HepG2 (cell line): ENCODE results near the gene UBL7. TPM values are rescaled to one million over a fixed set of nuclear protein-coding genes. Genes with fewer than 3 reads are reported as not detected.

Source experiments
- ATAC-seq: fragments of 200-7000 bp; cut with Tn5 transposase; 3 replicates; pipeline ENCODE4 v1.9.1; 2020; ENCODE audit warnings: mild to moderate bottlenecking, moderate library complexity
- BruUV-seq: library from RNA; stranded (reverse); fragments of 400-500 nt; replicated peaks from 2 replicates; lab custom pipeline; 2021; lab: Mats Ljungman, UMichigan
- CTCF ChIA-PET: fragments of 300-600 bp; formaldehyde crosslinking; extraction: SDS; loops from one replicate; lab custom pipeline; 2021; ENCODE audit warnings: low total read pairs, inconsistent platforms, low intra/inter-chr PET ratio; lab: Yijun Ruan, JAX
- POLR2A ChIA-PET: fragments of 350-600 bp; sonication (Branson Sonifier 250); formaldehyde crosslinking; loops from one replicate; lab custom pipeline; 2020; ENCODE audit warnings: antibody characterized with exemption, inconsistent platforms; lab: Yijun Ruan, JAX
- DNase-seq: peaks from one replicate; pipeline ENCODE4 v3.0.0-alpha.2; 2015; ENCODE audit warnings: low spot score
- FAIRE-seq: peaks from 3 replicates; lab custom pipeline; 2011; peaks lifted over from hg19 to GRCh38; lab: Jason Lieb, UNC
- H2AFZ ChIP-seq: one replicate; pipeline ENCODE4 v1.6.1; 2011; ENCODE audit warnings: low read length, inconsistent platforms
- H3K27ac ChIP-seq: fragments of 300-600 bp; 3 replicates; pipeline ENCODE4 v1.8.0; 2011; ENCODE audit warnings: mixed run types, mild to moderate bottlenecking, mixed read lengths, low read length, inconsistent platforms; ENCODE audit not compliant: insufficient read depth; ENCODE audit errors: extremely low read length
- H3K27me3 ChIP-seq, 2 experiments: fragments of 200-600 bp in 1 of 2; 2 replicates in 1 of 2; 3 replicates in 1 of 2; pipeline versions ENCODE4 v1.6.0 to v1.8.0; 2011; ENCODE audit warnings: low read length in 2 of 2, mild to moderate bottlenecking in 2 of 2, moderate library complexity in 2 of 2, inconsistent platforms in 1 of 2; ENCODE audit not compliant: insufficient read depth in 2 of 2, control insufficient read depth in 1 of 2
- H3K36me3 ChIP-seq, 2 experiments: fragments of 200-600 bp in 1 of 2; replicated peaks in 1 of 2; 2 replicates in 1 of 2; 3 replicates in 1 of 2; pipeline versions ENCODE4 v1.5.1 to v1.8.0; 2011; ENCODE audit warnings: low read length in 2 of 2, inconsistent platforms in 1 of 2; ENCODE audit not compliant: insufficient read depth in 2 of 2, control insufficient read depth in 1 of 2
- H3K4me1 ChIP-seq: 2 replicates; pipeline ENCODE4 v1.5.1; 2012; ENCODE audit warnings: low read length, inconsistent platforms; ENCODE audit not compliant: insufficient read depth
- H3K4me2 ChIP-seq: 2 replicates; pipeline ENCODE4 v1.6.0; 2011; ENCODE audit warnings: low read depth, low read length, inconsistent platforms
- H3K4me3 ChIP-seq, 3 experiments: fragments of 200-600 bp in 1 of 3; sonication (generic), shearing (Covaris generic) in 1 of 3; replicated peaks in 1 of 3; 2 replicates each; pipeline ENCODE4 v1.5.1; 2011 to 2016; ENCODE audit warnings: low read length in 3 of 3, inconsistent platforms in 2 of 3, low read depth in 2 of 3, mild to moderate bottlenecking in 2 of 3, control low read depth in 1 of 3, mixed read lengths in 1 of 3; ENCODE audit not compliant: insufficient read depth in 1 of 3
- H3K79me2 ChIP-seq: one replicate; pipeline ENCODE4 v1.6.1; 2011; ENCODE audit warnings: low read length, inconsistent platforms; ENCODE audit not compliant: insufficient read depth
- H3K9ac ChIP-seq: 2 replicates; pipeline ENCODE4 v1.6.0; 2011; ENCODE audit warnings: mild to moderate bottlenecking, low read depth, low read length, inconsistent platforms; ENCODE audit not compliant: insufficient read depth
- H3K9me3 ChIP-seq: 2 replicates; pipeline ENCODE4 v1.5.1; 2012; ENCODE audit warnings: mild to moderate bottlenecking, low read length
- H4K20me1 ChIP-seq: 2 replicates; pipeline ENCODE4 v1.6.0; 2011; ENCODE audit warnings: inconsistent platforms, mild to moderate bottlenecking, low read length, moderate library complexity; ENCODE audit not compliant: insufficient read depth
- EP300 ChIP-seq, 3 experiments: sonication (generic) in 1 of 3; formaldehyde crosslinking in 1 of 3; IDR thresholded peaks; 2 replicates each; pipeline versions ENCODE4 v1.5.1 to v1.6.1; 2011 to 2020; ENCODE audit warnings: low read depth in 2 of 3, low read length in 2 of 3, borderline replicate concordance in 1 of 3, improper control_type of control experiment in 1 of 3, mild to moderate bottlenecking in 1 of 3, missing genetic modification reagents in 1 of 3, moderate library complexity in 1 of 3
- WGBS: methylation state at CpG from one replicate; pipeline ENCODE4 v1.1.6; 2017; ENCODE audit warnings: low lambda C conversion rate; 5-methylcytosine and 5-hydroxymethylcytosine counted together
- in situ Hi-C: cut with HindIII; loops from 2 replicates; pipeline ENCODE4 v1.10.0; 2017; ENCODE audit warnings: low pct_unique_long_range_greater_than_20kb; ENCODE audit not compliant: extremely low pct_ligation_motif_present
- intact Hi-C: fragments of 100-400 bp; cut with micrococcal nuclease; formaldehyde crosslinking; loops from one replicate; pipeline ENCODE4 v1.10.0; 2022; ENCODE audit not compliant: unreplicated experiment
- polyA plus RNA-seq, 8 experiments: library from polyadenylated mRNA; depleted of rRNA in 3 of 8; stranded (reverse) in 7 of 8; unstranded in 1 of 8; fragments of >200 nt; fragmentation: Illumina TruSeq in 4 of 8; extraction: Trizol in 4 of 8; gene quantifications; 2 replicates each; pipeline versions ENCODE4 v1.2.1 to v1.2.3, GENCODE V29; 2011 to 2016; ENCODE audit warnings: low read depth in 4 of 8, missing spikeins in 1 of 8, mixed read lengths in 1 of 8; ENCODE audit not compliant: insufficient read depth in 1 of 8
- total RNA-seq, 5 experiments: library from RNA; depleted of rRNA; stranded (reverse); fragments of >200 nt; fragmentation: Illumina TruSeq; extraction: Trizol; gene quantifications; 2 replicates each; pipeline ENCODE4 v1.2.3, GENCODE V29; 2016; ENCODE audit warnings: low read depth in 1 of 5
- TF ChIP-seq, protein P1 (sequence below): sonication (generic); formaldehyde crosslinking; IDR thresholded peaks from 2 replicates; pipeline ENCODE4 v1.5.0; 2020; ENCODE audit warnings: mild to moderate bottlenecking, missing genetic modification reagents
- TF ChIP-seq, protein P2 (sequence below): sonication (generic); formaldehyde crosslinking; IDR thresholded peaks from 2 replicates; pipeline ENCODE4 v1.8.1; 2023; ENCODE audit warnings: mild to moderate bottlenecking, missing genetic modification reagents

The UBL7 gene
- total and polyA plus RNA-seq, 2 of the 13 experiments (the other 11 are each of a cell fraction or from before 2014, with no cell fraction given): 55.0 to 63.5 TPM

DNA sequence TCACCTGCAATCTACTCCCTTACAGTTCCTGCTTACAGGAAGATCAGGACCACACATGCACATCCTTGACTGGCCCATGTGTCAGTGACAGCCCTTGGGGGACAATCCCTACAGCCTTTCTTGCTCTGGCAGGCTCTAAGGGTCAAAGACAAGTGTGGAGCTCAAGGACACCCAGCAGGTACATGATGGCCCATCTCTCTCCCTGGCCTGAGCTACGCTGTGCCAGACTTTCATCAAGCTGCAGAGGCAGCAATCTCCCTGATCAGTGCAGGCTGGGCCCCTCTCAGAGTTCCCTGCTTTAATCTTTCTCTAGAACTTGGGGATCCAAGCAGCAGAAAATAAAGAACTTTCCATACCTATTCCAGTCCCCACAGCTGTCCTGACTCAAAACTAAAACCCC lies 29.8 kb downstream of the UBL7 start:
- ATAC-seq: no peak
- intact Hi-C loops: no loop called here
- H3K4me3 ChIP-seq: no peak overlapping the region
- no peaks in the 10 kb centered on the region for H3K9me3 ChIP-seq
- TF ChIP-seq EP300 (IDR thresholded peaks at IDR 0.05; ENCODE audit: low read depth in 2 of 2, low read length in 2 of 2) (no peak), EP300 (CRISPR knock-in tag; IDR thresholded peaks at IDR 0.05; ENCODE audit: borderline replicate concordance) (no peak)
- TF ChIP-seq, protein P1, sequence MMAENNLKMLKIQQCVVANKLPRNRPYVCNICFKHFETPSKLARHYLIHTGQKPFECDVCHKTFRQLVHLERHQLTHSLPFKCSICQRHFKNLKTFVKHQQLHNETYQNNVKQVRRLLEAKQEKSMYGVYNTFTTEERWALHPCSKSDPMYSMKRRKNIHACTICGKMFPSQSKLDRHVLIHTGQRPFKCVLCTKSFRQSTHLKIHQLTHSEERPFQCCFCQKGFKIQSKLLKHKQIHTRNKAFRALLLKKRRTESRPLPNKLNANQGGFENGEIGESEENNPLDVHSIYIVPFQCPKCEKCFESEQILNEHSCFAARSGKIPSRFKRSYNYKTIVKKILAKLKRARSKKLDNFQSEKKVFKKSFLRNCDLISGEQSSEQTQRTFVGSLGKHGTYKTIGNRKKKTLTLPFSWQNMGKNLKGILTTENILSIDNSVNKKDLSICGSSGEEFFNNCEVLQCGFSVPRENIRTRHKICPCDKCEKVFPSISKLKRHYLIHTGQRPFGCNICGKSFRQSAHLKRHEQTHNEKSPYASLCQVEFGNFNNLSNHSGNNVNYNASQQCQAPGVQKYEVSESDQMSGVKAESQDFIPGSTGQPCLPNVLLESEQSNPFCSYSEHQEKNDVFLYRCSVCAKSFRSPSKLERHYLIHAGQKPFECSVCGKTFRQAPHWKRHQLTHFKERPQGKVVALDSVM: no peak
- TF ChIP-seq, protein P2, sequence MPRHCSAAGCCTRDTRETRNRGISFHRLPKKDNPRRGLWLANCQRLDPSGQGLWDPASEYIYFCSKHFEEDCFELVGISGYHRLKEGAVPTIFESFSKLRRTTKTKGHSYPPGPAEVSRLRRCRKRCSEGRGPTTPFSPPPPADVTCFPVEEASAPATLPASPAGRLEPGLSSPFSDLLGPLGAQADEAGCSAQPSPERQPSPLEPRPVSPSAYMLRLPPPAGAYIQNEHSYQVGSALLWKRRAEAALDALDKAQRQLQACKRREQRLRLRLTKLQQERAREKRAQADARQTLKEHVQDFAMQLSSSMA: no peak
- ChIA-PET POLR2A (interaction anchor here (0.9 to 9.8 kb wide), 7 partner anchors 8 to 35 kb away, joined by 3 to 140 read pairs (median 10); partner anchors contain the start of gene UBL7), CTCF (no interaction called here)
- no peak overlapping the region for H3K9ac ChIP-seq
- peaks cover 19% of the 10 kb centered on the region for H4K20me1 ChIP-seq
- H3K27ac ChIP-seq: no peak overlapping the region
- no peak for DNase-seq
- peaks cover 63% of the 10 kb centered on the region for H3K79me2 ChIP-seq
- peak overlapping the region; percentile 75 for H3K4me2 ChIP-seq
- 80% methylated on average over 1 of the region's 1 CpG for WGBS
- H3K4me1 ChIP-seq: peaks cover 84% of the 10 kb centered on the region
- no peak overlapping the region for H2AFZ ChIP-seq
- in situ Hi-C loops: loop anchor here (5.0 kb wide), 1 partner anchor 44 kb away; no protein-coding TSS in a partner anchor
- peaks cover 6 to 9% of the 10 kb centered on the region in 2 experiments for H3K36me3 ChIP-seq
- no TSS peak for BruUV-seq
- no peaks in the 10 kb centered on the region for H3K27me3 ChIP-seq
- no peak for FAIRE-seq
